Adrenal gland (tissue), 5 donors: ENCODE results near the gene IGFBP5.

Experiments used
- POLR2A ChIP-seq, 2 donors: fragments of 450-650 bp; IDR thresholded peaks; one replicate each; pipeline ENCODE4 v1.6.1; 2017; ENCODE audit warnings: antibody characterized with exemption in 2 of 2, mild to moderate bottlenecking in 2 of 2, moderate library complexity in 1 of 2
- TF ChIP-seq, protein P1 (sequence below), 6 experiments: fragments of 450-650 bp in 4 of 6; fragments of 200-600 bp in 2 of 6; sonication (generic) in 1 of 6; IDR thresholded peaks; 1 replicate in 5 of 6; 2 replicates in 1 of 6; pipeline versions ENCODE4 v1.5.1 to v1.8.0; 2016 to 2021; ENCODE audit warnings: antibody characterized with exemption in 6 of 6, mild to moderate bottlenecking in 2 of 6, moderate library complexity in 1 of 6
- donor health status: DM: no; HTN: no; CAD: no.

DNA sequence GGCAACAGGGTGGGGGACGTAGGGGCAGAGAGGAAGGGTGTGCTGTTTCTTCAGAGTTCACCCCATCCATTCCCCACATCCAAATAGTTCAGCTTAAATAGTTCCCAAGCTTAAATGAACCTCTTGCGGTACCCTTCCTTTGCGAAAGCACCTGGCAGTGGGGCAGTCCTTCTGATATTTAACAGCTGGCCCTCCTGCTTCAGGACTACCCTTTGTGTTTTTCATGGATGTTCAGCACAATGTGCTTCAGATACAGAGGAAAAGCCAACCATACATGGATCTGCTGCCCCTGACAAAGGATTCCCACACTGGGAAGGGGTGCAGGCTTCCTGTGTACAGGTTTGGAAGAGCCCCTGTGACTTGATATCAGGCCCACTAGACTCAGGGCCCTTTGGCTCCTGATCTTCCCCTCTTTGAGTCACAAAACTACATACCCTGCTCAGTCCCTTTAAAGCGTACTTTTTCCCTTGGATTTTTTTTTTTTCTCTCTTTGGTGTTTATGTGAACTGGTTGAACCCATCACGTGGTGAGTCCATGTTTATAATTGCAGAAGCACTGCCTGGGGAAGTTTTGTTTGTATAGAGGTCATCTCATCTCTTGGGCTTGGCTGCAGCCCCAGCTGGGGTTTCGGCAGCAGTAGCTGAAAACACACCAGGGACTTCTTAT lies 45.3 kb upstream of the IGFBP5 start:
- TF ChIP-seq, protein P1, sequence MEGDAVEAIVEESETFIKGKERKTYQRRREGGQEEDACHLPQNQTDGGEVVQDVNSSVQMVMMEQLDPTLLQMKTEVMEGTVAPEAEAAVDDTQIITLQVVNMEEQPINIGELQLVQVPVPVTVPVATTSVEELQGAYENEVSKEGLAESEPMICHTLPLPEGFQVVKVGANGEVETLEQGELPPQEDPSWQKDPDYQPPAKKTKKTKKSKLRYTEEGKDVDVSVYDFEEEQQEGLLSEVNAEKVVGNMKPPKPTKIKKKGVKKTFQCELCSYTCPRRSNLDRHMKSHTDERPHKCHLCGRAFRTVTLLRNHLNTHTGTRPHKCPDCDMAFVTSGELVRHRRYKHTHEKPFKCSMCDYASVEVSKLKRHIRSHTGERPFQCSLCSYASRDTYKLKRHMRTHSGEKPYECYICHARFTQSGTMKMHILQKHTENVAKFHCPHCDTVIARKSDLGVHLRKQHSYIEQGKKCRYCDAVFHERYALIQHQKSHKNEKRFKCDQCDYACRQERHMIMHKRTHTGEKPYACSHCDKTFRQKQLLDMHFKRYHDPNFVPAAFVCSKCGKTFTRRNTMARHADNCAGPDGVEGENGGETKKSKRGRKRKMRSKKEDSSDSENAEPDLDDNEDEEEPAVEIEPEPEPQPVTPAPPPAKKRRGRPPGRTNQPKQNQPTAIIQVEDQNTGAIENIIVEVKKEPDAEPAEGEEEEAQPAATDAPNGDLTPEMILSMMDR (IDR thresholded peaks at IDR 0.05), result no peak
- TF ChIP-seq POLR2A (IDR thresholded peaks at IDR 0.05), result no peak
